DOHH2 (cell line): ENCODE results near the gene AGFG1.

ENCODE experiments used
- EZH2phosphoT487 ChIP-seq: fragments of 200-600 bp; sonication (generic); IDR thresholded peaks from 2 replicates; pipeline ENCODE4 v1.6.1; 2017; ENCODE audit warnings: borderline replicate concordance, mild to moderate bottlenecking, antibody characterized with exemption, low read length, moderate library complexity, mixed read lengths
- TF ChIP-seq, protein P1 (sequence below): fragments of 200-600 bp; sonication (generic); IDR thresholded peaks from one replicate; pipeline ENCODE4 v1.5.1; 2014; ENCODE audit warnings: antibody characterized with exemption, mild to moderate bottlenecking, low read depth, low read length; ENCODE audit not compliant: poor library complexity, severe bottlenecking

GRCh38 chr2:227447606-227448005 lies 24.4 kb upstream of the AGFG1 start:
- TF ChIP-seq EZH2phosphoT487: no peak
- TF ChIP-seq, protein P1, sequence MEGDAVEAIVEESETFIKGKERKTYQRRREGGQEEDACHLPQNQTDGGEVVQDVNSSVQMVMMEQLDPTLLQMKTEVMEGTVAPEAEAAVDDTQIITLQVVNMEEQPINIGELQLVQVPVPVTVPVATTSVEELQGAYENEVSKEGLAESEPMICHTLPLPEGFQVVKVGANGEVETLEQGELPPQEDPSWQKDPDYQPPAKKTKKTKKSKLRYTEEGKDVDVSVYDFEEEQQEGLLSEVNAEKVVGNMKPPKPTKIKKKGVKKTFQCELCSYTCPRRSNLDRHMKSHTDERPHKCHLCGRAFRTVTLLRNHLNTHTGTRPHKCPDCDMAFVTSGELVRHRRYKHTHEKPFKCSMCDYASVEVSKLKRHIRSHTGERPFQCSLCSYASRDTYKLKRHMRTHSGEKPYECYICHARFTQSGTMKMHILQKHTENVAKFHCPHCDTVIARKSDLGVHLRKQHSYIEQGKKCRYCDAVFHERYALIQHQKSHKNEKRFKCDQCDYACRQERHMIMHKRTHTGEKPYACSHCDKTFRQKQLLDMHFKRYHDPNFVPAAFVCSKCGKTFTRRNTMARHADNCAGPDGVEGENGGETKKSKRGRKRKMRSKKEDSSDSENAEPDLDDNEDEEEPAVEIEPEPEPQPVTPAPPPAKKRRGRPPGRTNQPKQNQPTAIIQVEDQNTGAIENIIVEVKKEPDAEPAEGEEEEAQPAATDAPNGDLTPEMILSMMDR: no peak
